Measurements from ENCODE around the gene NELFE.

DNA sequence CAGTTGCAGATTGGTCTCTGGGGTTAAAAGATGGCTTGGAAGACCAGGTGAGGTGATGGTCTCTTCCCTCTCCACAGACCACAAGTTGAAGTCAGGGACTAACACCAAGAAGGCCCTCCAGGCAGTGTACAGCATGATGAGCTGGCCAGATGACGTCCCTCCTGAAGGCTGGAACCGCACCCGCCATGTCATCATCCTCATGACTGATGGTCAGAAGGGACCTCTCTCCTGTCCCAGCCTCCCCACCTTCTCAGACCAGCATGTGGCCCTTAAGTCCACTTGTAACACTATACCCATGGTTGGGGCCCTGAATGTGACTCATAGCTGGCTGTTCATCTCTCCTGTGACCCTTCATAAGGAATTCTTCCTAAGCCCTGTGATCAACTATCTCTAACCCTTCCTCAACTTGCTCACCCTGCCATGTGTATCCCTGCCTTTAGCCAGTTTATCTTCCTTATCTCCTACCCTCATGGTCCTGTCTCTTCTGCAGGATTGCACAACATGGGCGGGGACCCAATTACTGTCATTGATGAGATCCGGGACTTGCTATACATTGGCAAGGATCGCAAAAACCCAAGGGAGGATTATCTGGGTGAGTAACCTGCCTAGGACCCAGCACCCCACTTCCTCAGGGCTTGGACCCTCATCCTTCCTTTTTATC, 9.9 kb downstream of the NELFE start:
- TF ChIP-seq POLR2A (IDR thresholded peaks at IDR 0.05), result no peak
- TF ChIP-seq, protein P1, sequence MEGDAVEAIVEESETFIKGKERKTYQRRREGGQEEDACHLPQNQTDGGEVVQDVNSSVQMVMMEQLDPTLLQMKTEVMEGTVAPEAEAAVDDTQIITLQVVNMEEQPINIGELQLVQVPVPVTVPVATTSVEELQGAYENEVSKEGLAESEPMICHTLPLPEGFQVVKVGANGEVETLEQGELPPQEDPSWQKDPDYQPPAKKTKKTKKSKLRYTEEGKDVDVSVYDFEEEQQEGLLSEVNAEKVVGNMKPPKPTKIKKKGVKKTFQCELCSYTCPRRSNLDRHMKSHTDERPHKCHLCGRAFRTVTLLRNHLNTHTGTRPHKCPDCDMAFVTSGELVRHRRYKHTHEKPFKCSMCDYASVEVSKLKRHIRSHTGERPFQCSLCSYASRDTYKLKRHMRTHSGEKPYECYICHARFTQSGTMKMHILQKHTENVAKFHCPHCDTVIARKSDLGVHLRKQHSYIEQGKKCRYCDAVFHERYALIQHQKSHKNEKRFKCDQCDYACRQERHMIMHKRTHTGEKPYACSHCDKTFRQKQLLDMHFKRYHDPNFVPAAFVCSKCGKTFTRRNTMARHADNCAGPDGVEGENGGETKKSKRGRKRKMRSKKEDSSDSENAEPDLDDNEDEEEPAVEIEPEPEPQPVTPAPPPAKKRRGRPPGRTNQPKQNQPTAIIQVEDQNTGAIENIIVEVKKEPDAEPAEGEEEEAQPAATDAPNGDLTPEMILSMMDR (IDR thresholded peaks at IDR 0.05), result no peak

Measured in lower leg skin (tissue), 3 donors.